ENCODE measurements around the gene EFNB2.

Gene EFNB2

GRCh38 chr13:106533943-106534638 is 1.4 kb downstream of the EFNB2 start:
- DNase-seq (ENCODE audit: low read depth), result no peak
- H3K4me3 ChIP-seq (ENCODE audit: low read length), result peak overlapping the region; percentile 85
- TF ChIP-seq CTCF (conservative IDR thresholded peaks at IDR 0.05; ENCODE audit: low read depth, low read length), result peak; percentile 16

DNA sequence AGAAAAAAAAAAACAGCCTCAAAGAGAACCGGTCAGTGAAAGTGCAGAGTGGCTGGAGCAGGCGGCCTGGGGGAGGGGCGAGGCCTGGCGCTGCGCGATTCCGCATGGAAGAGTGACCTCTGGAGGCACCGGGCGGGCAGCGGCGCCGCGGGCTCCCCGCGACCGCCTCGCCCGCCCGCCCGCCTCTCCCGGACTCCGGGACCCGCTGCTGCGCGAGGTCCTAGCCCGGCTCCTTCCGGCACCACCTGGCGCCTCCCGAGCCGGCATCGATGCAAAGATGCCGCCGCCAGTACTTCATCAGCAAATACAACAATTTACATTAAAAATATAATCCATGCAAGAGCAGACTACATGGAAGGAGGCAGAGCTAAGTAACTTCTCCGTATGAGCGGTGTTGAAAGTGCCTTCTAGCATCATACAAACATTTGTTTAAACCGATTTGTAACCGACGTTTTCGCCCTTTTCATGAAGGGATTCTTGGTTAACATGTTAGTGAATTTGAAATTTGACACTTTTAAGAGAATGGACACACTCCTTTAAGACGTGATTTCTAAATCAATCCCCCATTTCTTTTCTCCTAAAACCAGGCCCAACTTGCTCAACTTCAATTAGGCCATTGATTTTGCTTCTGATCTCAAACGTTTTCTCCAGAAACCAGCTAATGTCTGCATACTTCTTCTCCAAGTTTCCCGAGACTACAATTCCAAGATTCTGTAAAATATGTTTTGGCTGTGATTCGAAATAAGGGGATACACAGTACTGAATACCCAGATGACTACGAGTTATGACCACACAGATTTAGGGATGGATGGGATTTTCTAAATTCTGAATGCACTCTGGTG is 2.1 kb downstream of the EFNB2 start:
- no peak for DNase-seq (ENCODE audit: low read depth)
- TF ChIP-seq CTCF (conservative IDR thresholded peaks at IDR 0.05; ENCODE audit: low read depth, low read length), result peak; percentile 46
- peak overlapping the region; percentile 85 for H3K4me3 ChIP-seq (ENCODE audit: low read length)

DNA sequence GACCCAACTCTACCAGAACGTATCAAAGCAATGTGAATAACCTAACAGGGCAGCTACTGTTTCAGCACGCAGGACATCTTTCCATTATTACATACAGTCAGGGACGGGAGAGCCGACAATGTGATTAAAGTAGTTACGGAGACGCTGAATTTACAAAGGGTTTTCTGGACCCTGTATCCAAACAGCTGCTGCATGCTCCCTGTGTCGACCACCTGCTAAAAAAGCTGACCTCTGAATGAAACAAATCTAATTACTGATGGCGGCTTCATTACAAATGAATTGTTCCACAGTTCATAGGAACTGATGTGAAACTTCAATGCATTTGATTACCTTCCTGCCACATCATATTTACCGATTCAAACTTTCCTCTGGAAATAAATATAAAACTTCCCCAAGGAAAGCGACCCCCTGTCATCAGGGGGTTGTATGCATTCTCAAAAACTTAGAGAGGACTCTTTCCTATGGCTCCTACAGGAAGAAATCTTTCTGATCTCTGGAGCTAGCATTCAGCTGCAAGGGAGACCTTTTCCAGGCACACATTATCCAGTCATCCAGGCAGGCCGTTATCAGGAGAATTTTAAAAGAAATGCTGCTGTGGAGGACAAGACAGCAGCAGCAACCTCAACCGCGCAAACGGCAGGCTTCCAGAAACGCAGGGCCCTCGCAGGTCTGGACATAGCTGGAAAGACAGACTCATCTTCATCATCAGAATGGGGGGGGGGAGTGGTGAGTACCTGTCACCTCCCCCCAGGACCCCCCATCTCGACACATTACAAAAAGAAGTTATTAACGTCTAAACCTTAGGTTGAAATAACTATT is 3.1 kb downstream of the EFNB2 start:
- no peak for DNase-seq (ENCODE audit: low read depth)
- no peak for TF ChIP-seq CTCF (conservative IDR thresholded peaks at IDR 0.05; ENCODE audit: low read depth, low read length)
- peak overlapping the region; percentile 85 for H3K4me3 ChIP-seq (ENCODE audit: low read length)

GRCh38 chr13:106530980-106531481 is 4.4 kb downstream of the EFNB2 start:
- no peak overlapping the region for H3K4me3 ChIP-seq (ENCODE audit: low read length)
- no peak for DNase-seq (ENCODE audit: low read depth)
- TF ChIP-seq CTCF (conservative IDR thresholded peaks at IDR 0.05; ENCODE audit: low read depth, low read length), result no peak

- no peak for TF ChIP-seq CTCF (conservative IDR thresholded peaks at IDR 0.05; ENCODE audit: low read depth, low read length)
- no peak for DNase-seq (ENCODE audit: low read depth)
- H3K4me3 ChIP-seq (ENCODE audit: low read length), result no peak overlapping the region
Observed at GRCh38 chr13:106530171-106530851, 5.2 kb downstream of the EFNB2 start.

DNA sequence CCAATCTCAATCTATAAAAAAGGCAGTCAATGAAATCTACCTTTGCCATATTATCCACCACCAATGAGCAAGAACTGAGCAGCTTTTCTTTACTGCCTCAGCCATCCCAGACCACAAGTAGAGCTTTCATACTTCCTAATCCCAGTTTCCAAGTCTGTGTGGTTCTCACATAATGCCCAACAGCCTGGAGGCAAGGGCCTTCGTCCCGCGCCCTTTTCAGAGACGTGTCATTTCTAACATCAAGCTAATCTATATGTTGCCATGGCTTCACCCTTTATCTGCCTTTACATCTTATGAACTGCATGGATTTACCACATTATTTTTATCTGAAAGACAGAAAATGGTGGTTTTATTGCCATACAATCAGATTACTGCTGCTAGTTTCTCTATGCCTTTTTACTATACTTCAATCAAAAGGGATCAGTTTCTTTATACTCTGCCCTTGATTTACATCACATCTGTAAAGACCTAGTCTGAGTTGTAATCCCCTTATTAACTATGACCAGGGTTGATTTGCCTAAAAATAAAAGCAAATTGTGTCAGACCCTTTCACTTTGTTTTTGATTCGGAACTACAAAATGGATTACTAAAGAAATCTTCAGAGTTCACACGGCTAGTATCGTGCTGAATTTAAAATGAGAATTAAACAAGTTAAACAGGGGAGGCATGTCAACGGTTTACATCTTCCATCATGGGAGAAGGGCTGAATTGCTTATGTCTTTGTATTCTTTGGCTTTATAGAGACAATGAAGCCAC is 5.9 kb downstream of the EFNB2 start:
- TF ChIP-seq CTCF (conservative IDR thresholded peaks at IDR 0.05; ENCODE audit: low read depth, low read length), result no peak
- no peak for DNase-seq (ENCODE audit: low read depth)
- H3K4me3 ChIP-seq (ENCODE audit: low read length), result no peak overlapping the region

Measured in retinal pigment epithelial cell (primary cell).